Fibroblast of skin of scalp (primary cell): ENCODE data around the gene PNISR.

Experiments
- DNase-seq: peaks from one replicate; pipeline ENCODE4 v3.0.0-alpha.2; 2013

PNISR gene

GRCh38 chr6:99407076-99407475 is 18.0 kb downstream of the PNISR start:
- no peak for DNase-seq

DNA sequence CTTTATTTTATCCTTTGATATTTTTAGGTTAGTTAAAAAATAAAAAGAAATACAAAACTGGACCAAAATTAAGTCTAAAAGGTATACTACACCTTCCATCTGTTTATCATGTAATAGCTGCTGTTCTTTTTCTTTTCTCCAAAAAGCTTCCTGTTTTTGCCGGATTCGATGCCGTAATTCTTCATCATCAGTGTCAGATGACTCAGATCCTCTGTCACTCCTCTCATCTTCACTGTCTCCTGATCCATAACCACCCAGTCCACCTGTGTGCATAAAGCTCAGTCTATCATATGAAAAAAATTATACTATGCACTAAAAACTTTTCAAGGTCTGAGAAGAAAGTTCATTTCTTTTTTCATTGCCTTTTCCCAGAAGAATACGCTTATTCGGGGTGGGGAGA is 22.7 kb downstream of the PNISR start:
- DNase-seq = no peak

- DNase-seq = no peak
Measured at GRCh38 chr6:99397287-99397686, 27.8 kb downstream of the PNISR start.

DNA sequence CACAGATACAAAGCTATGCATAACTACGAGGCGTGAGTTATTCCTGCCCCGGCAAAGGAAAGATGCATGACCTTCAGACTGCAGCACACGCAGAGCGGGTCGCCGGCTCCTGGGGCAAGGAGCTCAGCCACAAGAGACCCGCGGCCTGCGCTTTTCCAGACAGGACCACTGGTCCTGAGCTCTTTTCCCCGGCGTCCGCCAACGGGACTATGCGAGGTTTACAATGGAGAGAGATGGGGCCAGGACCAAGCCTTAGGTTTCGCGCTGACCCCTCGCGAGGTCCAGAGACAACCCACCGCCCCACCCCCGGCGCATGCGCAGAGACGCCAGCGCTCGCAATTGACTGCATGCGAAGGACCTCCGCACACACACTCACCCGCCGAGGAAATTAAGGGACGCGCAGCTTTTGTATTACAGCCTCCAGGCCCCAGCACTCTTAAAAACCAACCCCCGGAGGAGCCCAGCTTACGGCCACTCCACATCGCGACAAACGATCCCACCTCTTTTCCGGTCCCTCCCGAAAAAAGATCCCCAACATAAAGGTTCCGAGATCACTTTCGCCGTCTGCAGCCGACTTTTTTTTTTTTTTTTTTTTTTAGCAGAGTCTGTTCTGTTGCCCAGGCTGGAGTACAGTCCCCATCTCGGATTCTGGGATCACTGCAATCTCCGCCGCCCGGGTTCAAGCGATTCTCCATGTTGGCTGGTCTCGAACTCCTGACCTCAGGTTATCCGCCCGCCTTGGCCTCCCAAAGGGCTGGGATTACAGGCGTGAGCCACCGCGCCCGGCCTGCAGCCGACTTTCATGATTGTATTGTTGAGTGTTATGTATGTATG is 31.2 kb downstream of the PNISR start, which contains the start of gene COQ3:
COQ3 (minus strand) TSS at position 498 of the 834 bp plus-strand sequence; CDS start at position 482, 16 bp downstream.
- DNase-seq = peak; percentile 80

DNA sequence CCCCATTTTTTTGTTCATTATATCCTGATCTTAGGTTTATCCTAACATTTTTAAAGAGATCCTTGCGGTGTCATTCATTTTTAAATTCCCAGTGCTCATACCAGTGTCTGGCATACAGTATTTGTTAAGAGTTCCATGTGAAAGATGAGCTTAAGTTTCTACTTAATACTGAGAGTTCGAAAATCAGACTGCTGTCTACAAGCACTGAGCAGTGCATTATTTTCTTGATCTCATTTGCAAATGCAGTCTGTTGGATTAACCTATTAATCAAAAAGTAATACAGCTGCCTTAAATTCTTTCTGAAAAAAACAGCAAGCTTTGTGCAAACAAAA is 31.8 kb downstream of the PNISR start:
- no peak for DNase-seq

DNA sequence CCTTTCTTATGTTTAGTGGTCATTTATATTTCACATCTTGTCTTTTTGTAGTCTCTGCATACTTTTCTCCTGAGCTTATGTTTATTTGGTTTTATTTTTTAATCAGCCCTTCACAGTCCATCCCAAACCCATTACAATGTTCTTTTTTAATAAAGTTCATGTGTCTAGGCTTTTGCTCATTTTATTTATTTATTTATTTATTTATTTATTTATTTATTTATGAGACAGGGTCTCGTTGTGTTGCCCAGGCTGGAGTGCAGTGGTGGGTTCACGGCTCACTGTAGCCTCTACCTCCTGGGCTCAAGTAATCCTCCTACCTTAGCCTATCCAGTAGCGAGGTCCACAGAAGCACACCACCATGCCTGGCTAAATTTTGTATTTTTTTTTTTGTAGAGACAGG is 34.2 kb downstream of the PNISR start:
- no peak for DNase-seq

DNA sequence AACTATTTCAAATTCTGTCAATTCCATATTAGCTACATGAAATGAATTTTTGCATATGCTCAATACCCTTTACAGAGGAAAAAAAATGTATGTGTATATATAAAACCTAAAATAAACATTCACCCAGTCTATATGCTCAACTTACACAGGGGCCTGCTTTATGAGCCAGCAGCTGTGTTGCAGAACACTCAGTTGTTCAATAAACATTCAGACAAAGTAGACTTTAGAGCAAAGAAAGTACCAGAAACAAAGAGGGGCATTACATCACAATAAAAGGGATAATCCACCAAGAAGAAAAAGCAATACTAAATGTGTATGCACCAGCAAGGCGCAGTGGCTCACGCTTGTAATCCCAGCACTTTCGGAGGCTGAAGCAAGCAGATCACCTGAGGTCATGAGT is 40.6 kb downstream of the PNISR start:
- DNase-seq = no peak

DNA sequence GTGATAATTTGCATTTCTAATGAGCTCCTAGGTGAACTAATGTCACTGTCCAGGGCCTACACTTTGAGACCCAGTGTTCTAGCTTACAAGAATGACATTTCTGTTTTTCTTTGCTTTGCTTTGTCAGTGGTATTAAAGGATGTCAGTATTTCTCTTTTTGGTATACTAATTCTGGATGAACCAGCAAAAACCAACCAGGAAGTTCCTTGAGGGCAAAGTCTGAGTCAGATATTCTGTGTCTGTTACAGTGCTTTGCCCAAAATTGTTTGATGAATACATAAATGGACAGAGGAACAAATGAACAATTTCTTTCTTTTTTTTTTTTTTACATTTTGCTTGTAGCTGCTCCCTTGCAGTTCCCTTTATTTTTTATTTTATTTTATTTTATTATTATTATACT is 46.5 kb downstream of the PNISR start:
- DNase-seq = no peak

DNA sequence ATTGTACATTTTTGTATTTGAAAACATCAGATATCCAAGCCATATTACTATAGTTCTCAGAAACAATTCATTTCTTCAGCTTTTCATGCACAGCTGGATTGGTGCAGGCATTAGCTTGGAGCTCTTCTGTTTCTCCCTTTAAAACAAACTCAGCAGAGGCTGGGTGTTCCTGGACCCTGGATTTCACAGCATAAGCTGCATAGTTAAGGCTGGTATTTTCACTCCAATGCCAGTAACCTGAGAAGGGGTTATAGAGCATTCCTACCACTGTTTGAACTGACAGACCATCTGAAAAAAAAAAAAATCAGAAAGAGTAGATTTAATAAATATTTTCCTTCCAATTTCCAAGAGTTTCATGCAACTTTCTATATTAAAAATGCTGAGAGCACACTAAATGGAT is 55.6 kb downstream of the PNISR start:
- no peak for DNase-seq

- no peak for DNase-seq
Measured at GRCh38 chr6:99366852-99367251, 58.3 kb downstream of the PNISR start.

DNA sequence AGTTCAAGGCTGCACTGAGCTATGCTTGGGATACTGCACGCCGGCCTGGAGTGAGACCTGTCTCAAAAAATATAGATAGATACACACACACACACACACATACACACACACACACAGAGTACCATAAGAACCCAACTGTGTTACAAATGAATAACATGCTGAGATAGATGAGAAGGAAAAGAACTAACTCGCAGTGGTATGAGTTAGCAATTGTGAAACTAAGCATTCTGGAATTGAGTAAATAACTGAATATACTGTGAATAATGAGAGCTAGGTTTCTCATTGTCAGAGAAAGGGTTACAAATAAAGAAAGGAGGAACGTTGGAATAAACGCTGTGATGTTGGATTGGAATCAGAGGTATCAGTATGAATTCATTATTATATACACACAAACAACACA is 61.1 kb downstream of the PNISR start:
- no peak for DNase-seq

DNA sequence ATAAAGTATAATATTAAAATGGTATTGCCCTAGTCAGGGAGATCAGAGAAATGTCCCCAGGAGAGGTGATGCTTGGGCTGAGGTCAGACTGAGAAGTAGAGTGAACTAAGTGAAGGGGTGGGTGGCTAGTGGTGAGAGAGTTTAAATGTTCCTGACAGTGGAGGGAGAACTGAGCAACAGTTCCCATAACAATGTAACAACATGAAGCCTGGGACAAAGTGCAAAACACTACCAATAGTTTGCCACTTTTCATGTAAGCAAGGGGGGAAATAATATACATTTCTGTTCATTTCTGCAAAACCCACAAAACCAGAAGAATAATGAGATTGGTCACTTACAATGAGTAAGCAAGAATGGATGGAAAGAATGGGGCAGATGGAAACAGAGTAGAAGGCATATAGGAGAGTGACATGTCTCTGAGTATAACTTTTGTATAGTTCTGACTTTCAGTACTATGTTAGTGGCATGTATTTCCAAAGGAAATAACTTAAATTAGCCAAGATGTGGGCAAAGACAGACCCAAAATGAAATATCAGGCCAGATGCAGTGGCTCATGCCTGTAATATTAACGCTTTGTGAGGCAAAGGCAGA is 62.3 kb downstream of the PNISR start:
- no peak for DNase-seq

- DNase-seq = no peak
Measured at GRCh38 chr6:99359800-99360199, 65.3 kb downstream of the PNISR start.

GRCh38 chr6:99356641-99357040 is 68.5 kb downstream of the PNISR start:
- no peak for DNase-seq

GRCh38 chr6:99354983-99355382 is 70.1 kb downstream of the PNISR start:
- no peak for DNase-seq

DNA sequence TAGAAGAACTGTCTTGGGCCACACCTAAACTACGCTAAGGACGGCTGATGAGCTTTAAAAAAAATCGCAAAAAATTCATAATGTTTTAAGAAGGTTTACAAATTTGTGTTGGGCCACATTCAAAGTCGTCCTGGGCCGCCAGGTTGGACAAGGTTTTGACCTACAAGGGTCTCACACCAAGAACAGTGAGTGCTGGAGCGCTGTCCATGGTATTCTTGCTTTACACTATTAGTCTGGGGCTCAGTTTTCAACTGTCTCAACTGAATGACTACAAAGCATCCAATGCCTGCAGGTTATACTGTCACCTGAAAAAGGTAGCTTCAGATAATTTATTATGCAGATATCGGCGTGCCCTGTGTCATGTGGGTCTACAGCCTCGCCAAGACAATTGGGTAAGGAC is 72.0 kb downstream of the PNISR start:
- peak; percentile 29 for DNase-seq

DNA sequence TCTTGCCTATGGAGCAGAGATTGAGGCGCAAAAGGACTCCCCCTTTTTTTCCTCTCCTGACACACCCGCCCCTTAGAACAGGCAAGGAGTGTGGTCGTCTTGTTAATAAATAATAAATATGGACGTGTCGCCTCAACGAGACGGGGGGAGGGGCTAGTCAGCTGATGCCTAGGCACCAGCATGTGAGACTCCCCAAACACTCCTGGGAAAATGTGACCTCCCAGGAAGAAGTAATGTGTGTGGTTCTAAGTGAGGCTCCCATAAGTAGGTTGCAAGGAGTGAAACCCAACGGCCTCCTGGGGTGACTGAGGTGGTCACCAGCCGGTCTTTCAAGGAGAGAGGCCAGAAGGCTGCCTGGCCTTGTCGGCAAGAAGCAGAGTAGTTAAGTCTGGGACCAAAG is 74.5 kb downstream of the PNISR start:
- DNase-seq = no peak

DNA sequence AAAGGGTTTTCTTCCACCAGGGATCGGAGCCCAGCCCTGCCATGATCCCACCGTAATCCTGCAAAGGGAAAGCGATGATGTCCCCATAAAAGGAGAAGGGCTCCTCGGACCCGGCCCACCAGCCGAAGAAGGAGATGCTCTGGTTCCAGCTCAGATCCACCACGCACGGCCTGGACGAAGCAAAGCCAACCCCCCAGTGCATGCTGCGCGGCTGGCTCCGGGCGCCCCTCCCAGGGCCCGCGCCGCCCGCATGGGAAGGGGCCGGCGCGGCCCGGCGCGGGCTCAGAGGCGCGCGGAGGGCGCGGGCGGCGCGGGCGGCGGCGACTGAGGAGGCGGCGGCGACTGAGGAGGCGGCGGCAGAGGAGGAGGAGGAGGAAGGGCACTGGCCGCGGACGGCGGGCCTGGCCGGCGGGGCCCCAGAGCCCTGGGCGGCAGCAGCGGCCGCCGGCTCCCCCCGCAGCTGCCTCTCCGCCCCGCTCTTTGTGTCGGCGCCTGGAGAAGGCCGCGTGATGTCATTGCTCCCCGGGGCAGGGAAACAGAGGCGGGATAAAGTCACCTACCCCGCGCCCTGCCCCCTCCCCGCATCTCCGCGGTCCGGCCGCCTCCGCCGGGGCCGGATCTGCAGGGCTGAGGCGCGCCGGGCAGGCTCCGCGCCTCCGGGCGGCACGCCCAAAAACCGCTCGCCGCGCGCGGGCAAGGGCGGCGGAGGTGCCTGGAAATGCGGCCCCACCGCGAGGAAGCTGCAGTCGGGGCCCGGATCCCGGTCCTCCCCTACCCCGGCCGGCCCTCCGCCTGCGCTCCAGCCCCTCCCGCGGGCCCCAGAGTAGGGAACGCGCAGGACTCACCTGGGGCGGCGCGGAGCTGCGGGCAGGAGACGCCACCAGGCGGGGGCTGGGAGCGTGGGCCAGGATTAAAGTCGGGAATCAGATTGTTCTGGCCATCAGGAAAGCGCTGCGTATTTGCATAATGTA is 75.7 kb downstream of the PNISR start, which contains the start of gene FAXC:
FAXC (minus strand) TSS at position 504 of the 971 bp plus-strand sequence; CDS start at position 202, 302 bp downstream.
- peak; percentile 39 for DNase-seq

DNA sequence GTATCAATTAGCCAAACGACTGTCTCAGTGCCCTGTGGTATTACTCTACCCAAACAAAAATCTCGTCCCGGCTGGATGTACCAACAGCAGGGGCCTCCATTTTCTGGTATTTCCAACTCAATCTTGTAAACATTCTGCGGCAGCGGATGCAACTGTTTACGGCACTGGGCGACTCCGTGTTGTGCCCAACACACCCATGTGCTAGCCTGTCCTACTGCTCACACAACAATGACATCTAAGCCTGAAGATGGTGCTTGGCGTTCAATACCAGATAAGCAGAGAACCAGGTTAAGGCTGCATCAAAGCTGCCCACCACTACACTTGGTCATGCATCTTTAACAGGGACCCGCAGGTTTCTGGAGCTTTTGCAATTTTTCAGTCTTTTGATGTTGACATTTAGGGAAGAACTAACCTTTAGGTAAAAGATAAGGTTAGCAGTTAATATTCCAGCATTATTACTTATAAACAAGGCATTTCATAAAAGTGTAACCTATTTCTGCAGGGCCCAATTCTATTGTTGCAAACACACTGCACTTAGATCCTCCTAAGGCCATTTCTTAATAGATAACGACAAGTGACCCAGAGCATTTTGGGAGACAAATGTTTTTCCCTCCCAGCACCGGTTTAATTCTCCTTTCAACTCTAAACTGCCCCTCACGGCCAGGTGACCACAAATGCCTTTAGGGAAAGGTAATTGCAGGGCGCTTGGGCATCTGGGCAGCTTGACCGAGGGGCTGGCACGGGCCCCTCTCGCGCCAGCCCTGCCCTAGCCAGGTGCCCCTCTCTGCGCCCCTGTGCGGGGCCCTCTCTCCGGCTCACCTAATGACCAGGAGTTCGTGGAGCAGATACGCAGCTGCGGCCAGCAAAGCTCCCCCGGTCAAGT is 76.6 kb downstream of the PNISR start:
- no peak for DNase-seq
